Thoracic aorta (tissue), 2 donors: ENCODE measurements around the gene COX7B. TPM values are rescaled to one million over a fixed set of nuclear protein-coding genes. Genes with fewer than 3 reads are reported as not detected.

Experiments used
- ATAC-seq: fragments of 150-250 bp; one replicate; pipeline ENCODE4 v1.8.0; 2017; ENCODE audit warnings: low read depth; ENCODE audit not compliant: insufficient number of reproducible peaks, low FRiP score
- DNase-seq: peaks from one replicate; pipeline ENCODE4 v3.0.0-alpha.2; 2020; ENCODE audit warnings: low spot score
- H3K27ac ChIP-seq, 2 donors: fragments of 200-600 bp; sonication (generic); 1 replicate in 1 of 2; 2 replicates in 1 of 2; pipeline ENCODE4 v1.5.1; 2016; ENCODE audit warnings: mild to moderate bottlenecking in 2 of 2, moderate library complexity in 2 of 2
- H3K27me3 ChIP-seq: fragments of 200-600 bp; sonication (generic); replicated peaks from 2 replicates; pipeline ENCODE4 v1.6.0; 2016; ENCODE audit warnings: mild to moderate bottlenecking; ENCODE audit not compliant: insufficient read depth
- H3K36me3 ChIP-seq: fragments of 200-600 bp; sonication (generic); one replicate; pipeline ENCODE4 v1.5.1; 2016
- H3K4me1 ChIP-seq, 2 donors: fragments of 200-600 bp; sonication (generic); 1 replicate in 1 of 2; 2 replicates in 1 of 2; pipeline versions ENCODE4 v1.5.1 to v1.6.0; 2016; ENCODE audit warnings: low read depth in 2 of 2, mild to moderate bottlenecking in 1 of 2; ENCODE audit not compliant: control insufficient read depth in 1 of 2
- H3K4me3 ChIP-seq: fragments of 200-600 bp; sonication (generic); 2 replicates; pipeline ENCODE4 v1.5.1; 2016; ENCODE audit warnings: mild to moderate bottlenecking
- H3K9me3 ChIP-seq: fragments of 200-600 bp; sonication (generic); 2 replicates; pipeline ENCODE4 v1.5.1; 2016
- CTCF ChIP-seq: fragments of 200-600 bp; sonication (generic); IDR thresholded peaks from one replicate; pipeline ENCODE4 v1.5.1; 2019; ENCODE audit warnings: antibody characterized with exemption
- total RNA-seq, 2 donors: library from RNA; depleted of rRNA; stranded (reverse); fragments of >200 nt; gene quantifications; one replicate each; pipeline versions ENCODE4 v1.1.0 to v1.2.3, GENCODE V29; 2016

Gene COX7B
- total RNA-seq, 2 donors from 2014 or later: 136 to 204 TPM

GRCh38 chrX:77953708-77954107 is 54.4 kb downstream of the COX7B start:
- Histone ChIP-seq H3K4me3 (peak overlapping the region; percentile 9), H3K4me1 (peaks cover 0 to 11% of the 10 kb centered on the region in 2 donors), H3K9me3 (no peaks in the 10 kb centered on the region), H3K27me3 (no peaks in the 10 kb centered on the region), H3K36me3 (no peaks in the 10 kb centered on the region), H3K27ac (peak overlapping the region in 1 of 2 donors; percentile 53)
- TF ChIP-seq CTCF: no peak
- DNase-seq (no peak), ATAC-seq (no peak)

Other genes with a start within 250 kb of the COX7B start
- gene ATRX, start 113.3 kb upstream of the COX7B start, total RNA-seq: 100 to 1,000 TPM; 124 to 177 TPM
- 10 to 100 TPM; 54.3 to 56.1 TPM for gene MAGT1, start 4.0 kb upstream of the COX7B start, total RNA-seq
- gene ATP7A, start 11.2 kb downstream of the COX7B start, total RNA-seq: 10 to 100 TPM; 11.8 to 18.2 TPM
- gene PGAM4, start 70.2 kb downstream of the COX7B start, total RNA-seq: not detected
- gene PGK1, start 204.8 kb downstream of the COX7B start, total RNA-seq: 100 to 1,000 TPM; 186 to 233 TPM
- 10 to 100 TPM; 14.5 to 15.2 TPM for gene TAF9B, start 240.2 kb downstream of the COX7B start, total RNA-seq